IPS-15b (cell line): Measurements from ENCODE around the gene NTRK3.

ENCODE experiments used
- H3K27me3 ChIP-seq: one replicate; pipeline ENCODE4 v1.6.1; 2013; ENCODE audit warnings: low read length; ENCODE audit not compliant: control insufficient read depth, insufficient read depth
- H3K36me3 ChIP-seq: one replicate; pipeline ENCODE4 v1.6.1; 2013; ENCODE audit warnings: low read length; ENCODE audit not compliant: control insufficient read depth, insufficient read depth
- H3K4me1 ChIP-seq: one replicate; pipeline ENCODE4 v1.6.1; 2013; ENCODE audit warnings: mild to moderate bottlenecking, low read length; ENCODE audit not compliant: control insufficient read depth, insufficient read depth
- H3K4me3 ChIP-seq: one replicate; pipeline ENCODE4 v1.5.1; 2013; ENCODE audit warnings: low read depth, low read length
- H3K9ac ChIP-seq: one replicate; pipeline ENCODE4 v1.6.1; 2013; ENCODE audit warnings: low read depth, mild to moderate bottlenecking, low read length
- H3K9me3 ChIP-seq: one replicate; pipeline ENCODE4 v1.6.1; 2013; ENCODE audit warnings: mild to moderate bottlenecking, low read length; ENCODE audit not compliant: control insufficient read depth, insufficient read depth

The NTRK3 gene

DNA sequence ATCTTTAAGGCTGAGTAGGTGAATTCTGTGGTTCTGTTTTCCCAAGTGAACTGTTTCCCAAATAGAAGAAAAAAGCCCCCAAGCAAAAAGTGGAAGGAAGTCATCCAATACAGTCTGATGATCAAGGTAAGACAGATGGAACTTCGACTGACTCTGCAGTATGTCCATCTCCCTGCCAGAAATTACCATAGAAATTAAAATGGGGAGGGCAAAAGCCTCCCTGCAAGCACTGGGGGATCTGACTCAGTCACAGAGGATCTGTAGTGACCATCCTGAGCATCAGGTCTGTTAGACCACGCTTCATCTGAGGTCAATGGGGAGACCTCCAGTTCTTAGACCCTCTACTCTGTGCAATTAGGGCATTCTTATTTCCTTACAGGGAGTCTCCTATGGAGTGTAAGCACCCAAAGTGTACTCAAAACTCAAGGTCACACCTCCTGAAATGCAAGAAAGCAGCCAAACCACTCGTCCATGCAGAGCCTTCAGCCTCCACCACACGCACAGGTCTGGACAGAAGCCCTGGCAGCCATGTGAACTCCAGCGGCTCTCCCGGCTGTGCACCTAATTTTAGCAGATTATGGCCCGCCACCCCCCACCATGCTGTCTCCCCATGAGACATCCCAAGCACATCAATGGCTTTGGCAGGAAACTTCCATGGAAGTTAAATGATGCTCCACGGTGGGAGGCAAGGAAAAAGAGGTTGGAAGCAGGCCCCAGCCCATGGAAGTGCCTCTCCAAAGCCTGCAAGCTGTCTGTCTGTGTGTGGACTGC, 348.7 kb downstream of the NTRK3 start:
- H3K36me3 ChIP-seq: no peaks in the 10 kb centered on the region
- H3K9me3 ChIP-seq: no peaks in the 10 kb centered on the region
- H3K27me3 ChIP-seq: no peaks in the 10 kb centered on the region
- no peak overlapping the region for H3K4me3 ChIP-seq
- no peak overlapping the region for H3K9ac ChIP-seq
- H3K4me1 ChIP-seq: no peaks in the 10 kb centered on the region

DNA sequence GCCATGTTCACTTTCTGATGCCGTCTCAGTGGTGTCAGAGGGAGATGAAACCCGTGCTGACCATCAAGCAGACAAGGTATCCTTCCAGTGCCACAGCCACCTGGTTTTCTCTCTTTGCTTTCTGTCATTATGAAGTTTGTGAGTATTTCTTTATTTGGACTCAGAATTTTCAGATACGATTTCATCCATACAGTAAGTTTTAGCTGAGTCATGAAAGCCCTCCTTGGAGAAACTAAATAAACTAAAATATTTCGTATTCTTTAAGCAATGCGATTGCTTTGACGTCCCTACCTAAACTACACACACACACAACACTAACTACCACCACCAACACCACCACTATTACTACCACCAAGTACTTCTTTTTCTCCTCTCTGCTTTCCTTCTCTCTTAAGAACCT, 350.1 kb downstream of the NTRK3 start:
- Histone ChIP-seq H3K9ac (no peak overlapping the region), H3K9me3 (no peaks in the 10 kb centered on the region), H3K36me3 (no peaks in the 10 kb centered on the region), H3K27me3 (no peaks in the 10 kb centered on the region), H3K4me3 (no peak overlapping the region), H3K4me1 (no peaks in the 10 kb centered on the region)

DNA sequence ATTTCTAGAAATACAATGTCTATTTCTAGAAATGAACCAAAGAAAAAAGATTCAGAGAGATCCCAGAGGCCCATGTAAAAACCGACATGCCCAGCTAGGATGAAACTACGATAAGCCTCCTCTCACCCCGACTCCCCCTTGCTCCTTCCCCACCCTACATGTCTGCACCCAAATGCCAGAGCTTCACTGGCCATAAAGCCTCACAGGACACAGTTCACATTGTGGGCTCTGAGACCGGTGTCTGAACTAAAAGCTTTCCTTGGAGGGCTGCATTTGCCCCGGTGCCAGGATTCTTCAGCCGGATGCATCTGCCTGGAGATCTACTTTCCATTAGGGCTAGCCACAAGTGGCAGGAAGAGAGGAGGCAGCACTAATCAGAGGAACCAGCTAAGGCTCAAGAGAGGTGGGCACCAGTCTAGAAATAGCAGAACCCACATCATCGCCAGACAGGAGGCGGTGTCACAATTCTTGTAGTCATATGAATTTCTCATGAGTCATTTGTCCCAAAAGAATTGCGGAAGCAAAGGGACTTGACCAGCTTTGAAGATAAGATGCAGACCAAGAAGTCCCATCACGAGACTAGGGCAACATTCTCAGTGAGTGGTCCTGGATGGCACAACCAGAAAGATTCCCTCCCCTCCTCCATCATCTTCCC, 353.6 kb downstream of the NTRK3 start:
- H3K27me3 ChIP-seq: no peaks in the 10 kb centered on the region
- no peaks in the 10 kb centered on the region for H3K4me1 ChIP-seq
- no peaks in the 10 kb centered on the region for H3K9me3 ChIP-seq
- H3K9ac ChIP-seq: no peak overlapping the region
- H3K36me3 ChIP-seq: no peaks in the 10 kb centered on the region
- H3K4me3 ChIP-seq: no peak overlapping the region

DNA sequence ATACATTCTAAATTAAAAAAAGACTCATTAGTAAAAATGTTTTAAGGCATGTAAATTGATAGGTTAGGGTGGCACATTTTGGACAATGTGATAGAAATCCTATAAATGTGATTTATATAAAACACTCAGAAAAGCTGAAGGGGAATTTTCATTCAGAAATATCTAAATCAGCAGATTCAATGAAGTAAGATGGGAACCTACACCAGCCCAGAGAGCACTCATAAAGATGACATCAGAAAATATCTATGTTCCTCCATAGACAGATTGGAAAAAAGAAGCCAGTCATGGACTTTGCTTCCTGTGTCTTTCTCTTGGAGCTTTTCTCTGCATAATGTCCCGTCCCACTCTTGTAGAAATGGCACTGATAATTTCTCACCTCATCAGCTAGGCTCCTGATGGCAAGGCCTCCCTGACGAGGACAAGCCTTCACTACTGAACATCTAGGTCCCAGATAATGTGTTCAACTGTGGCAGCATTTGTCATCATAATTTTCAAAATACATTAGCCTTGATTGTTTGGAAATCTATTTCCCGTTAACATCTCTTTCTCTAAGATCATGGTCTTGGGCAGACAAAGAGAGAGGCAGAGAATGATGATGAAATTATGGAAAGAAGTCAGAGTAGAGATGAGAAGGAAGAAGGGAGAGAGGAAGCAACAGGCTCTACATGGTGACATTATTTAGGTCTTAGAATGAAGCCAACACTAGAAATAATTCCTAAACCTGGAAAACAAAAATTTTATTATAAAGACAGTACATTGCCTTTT, 354.4 kb downstream of the NTRK3 start:
- H3K9me3 ChIP-seq: no peaks in the 10 kb centered on the region
- H3K4me3 ChIP-seq: no peak overlapping the region
- H3K9ac ChIP-seq: no peak overlapping the region
- H3K27me3 ChIP-seq: no peaks in the 10 kb centered on the region
- H3K36me3 ChIP-seq: no peaks in the 10 kb centered on the region
- no peaks in the 10 kb centered on the region for H3K4me1 ChIP-seq

DNA sequence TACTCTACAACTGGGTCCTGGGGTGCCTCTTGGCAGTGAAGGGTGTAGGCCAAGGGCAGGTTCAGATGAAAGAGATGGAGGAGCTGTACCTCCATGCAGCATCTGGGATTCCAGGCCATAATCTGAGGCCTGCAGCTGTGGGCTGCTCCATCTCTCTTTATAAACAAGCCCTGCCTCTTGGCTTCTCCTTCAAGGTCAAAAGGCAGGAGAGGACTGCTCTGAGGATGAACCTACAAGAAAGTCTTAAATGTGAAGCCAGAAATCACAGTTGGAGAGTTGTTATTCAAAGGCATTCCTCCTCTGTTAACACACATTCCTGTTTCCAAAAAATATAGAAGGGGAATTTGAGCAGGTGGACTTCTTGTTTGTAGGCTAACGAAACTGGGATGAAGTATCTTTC, 355.5 kb downstream of the NTRK3 start:
- no peak overlapping the region for H3K4me3 ChIP-seq
- no peaks in the 10 kb centered on the region for H3K4me1 ChIP-seq
- H3K9me3 ChIP-seq: no peaks in the 10 kb centered on the region
- H3K36me3 ChIP-seq: no peaks in the 10 kb centered on the region
- no peaks in the 10 kb centered on the region for H3K27me3 ChIP-seq
- H3K9ac ChIP-seq: no peak overlapping the region

DNA sequence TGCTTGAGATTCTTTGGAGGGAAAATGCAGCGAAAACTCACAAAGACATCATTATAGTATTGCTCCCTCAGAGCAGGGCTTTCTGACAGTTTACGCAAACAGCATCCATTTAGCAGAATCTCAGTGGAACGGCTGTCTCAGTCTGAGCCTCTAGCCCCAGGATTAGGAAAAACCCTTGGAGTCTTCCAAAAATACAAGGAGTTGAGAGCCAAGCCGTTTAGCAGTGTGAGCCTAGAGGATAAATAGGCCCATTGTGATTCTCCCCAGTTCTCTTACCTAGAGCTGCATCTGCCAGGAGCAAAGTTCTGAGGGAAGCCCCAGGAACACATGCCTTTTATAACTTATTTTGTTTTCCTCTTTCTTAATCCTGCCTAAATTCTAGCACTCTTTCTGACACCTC, 359.6 kb downstream of the NTRK3 start:
- Histone ChIP-seq H3K4me1 (no peaks in the 10 kb centered on the region), H3K36me3 (no peaks in the 10 kb centered on the region), H3K4me3 (no peak overlapping the region), H3K27me3 (no peaks in the 10 kb centered on the region), H3K9me3 (no peaks in the 10 kb centered on the region), H3K9ac (no peak overlapping the region)

DNA sequence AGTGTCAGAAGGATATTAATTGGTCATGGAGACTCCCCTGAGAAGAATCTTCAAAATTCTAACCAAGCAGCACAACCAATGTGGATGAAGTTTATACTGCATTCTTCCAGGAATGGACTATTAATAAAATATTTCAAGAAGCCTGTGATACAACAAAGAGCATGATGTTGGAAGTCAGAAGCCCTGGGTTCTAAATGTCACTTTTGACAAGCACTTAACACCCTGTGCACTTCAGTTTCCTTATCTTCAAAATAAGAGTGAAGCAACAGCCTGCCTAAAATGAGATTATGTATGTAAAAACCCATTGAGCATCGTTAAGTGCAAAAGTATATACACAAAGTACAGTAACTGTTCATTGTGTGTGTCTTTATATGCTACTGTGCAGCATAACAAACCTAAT, 369.4 kb downstream of the NTRK3 start:
- H3K4me1 ChIP-seq: no peaks in the 10 kb centered on the region
- H3K4me3 ChIP-seq: no peak overlapping the region
- H3K36me3 ChIP-seq: no peaks in the 10 kb centered on the region
- no peaks in the 10 kb centered on the region for H3K27me3 ChIP-seq
- no peak overlapping the region for H3K9ac ChIP-seq
- no peaks in the 10 kb centered on the region for H3K9me3 ChIP-seq

DNA sequence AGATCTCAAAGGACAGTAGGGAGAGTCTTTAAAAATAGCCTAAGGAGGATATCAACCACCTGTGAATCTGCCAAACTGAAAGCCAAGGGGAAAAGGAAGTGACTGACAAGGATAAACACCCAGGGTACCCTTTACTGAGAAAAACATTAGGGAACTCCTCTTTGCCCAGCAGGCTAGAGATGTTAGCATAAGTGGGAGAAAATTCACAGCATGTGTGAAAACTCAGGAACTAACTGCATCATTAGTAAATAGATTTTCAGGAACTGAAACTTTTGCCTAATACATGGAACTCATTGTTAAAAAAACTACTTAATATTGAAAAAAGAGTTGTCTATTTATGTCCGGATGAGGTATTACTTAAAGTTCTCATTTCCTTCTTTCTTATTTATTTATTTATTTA, 375.5 kb downstream of the NTRK3 start:
- no peaks in the 10 kb centered on the region for H3K36me3 ChIP-seq
- H3K4me1 ChIP-seq: no peaks in the 10 kb centered on the region
- no peaks in the 10 kb centered on the region for H3K9me3 ChIP-seq
- no peak overlapping the region for H3K4me3 ChIP-seq
- H3K9ac ChIP-seq: no peak overlapping the region
- H3K27me3 ChIP-seq: no peaks in the 10 kb centered on the region

DNA sequence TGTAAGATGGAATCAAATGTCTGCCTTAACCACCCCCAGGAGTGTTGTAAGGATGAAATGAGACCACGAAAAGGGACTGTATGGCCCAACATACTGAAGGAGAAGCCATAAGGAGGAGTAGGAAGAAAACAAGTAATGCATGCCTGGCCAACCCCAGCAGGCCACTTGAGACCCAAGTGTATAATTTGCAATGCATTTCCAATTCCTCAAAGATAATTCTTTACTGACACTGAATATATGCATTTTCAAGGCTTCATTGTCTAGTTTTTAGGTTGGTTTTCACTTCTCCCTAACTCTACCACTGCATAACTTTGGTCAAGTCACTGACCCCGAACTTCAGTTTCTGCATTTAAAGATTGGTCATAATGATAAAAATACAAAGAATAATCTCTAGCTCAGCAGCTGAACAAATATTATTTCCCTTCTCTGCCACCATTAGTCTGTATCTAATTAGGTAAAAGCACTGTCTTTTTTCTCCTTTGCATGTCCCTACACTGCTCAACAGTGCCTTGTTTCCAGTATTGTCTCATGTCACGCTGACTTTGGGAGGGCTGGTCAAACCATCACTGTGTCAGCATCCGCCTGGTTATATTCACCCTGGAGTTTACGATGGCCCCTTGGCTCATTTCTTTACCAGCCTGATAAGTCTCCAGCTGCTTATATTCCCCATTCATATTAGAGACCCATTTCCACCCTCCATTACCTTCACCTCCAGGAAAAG, 378.6 kb downstream of the NTRK3 start:
- no peaks in the 10 kb centered on the region for H3K4me1 ChIP-seq
- no peaks in the 10 kb centered on the region for H3K9me3 ChIP-seq
- no peaks in the 10 kb centered on the region for H3K27me3 ChIP-seq
- H3K36me3 ChIP-seq: no peaks in the 10 kb centered on the region
- H3K4me3 ChIP-seq: no peak overlapping the region
- no peak overlapping the region for H3K9ac ChIP-seq

DNA sequence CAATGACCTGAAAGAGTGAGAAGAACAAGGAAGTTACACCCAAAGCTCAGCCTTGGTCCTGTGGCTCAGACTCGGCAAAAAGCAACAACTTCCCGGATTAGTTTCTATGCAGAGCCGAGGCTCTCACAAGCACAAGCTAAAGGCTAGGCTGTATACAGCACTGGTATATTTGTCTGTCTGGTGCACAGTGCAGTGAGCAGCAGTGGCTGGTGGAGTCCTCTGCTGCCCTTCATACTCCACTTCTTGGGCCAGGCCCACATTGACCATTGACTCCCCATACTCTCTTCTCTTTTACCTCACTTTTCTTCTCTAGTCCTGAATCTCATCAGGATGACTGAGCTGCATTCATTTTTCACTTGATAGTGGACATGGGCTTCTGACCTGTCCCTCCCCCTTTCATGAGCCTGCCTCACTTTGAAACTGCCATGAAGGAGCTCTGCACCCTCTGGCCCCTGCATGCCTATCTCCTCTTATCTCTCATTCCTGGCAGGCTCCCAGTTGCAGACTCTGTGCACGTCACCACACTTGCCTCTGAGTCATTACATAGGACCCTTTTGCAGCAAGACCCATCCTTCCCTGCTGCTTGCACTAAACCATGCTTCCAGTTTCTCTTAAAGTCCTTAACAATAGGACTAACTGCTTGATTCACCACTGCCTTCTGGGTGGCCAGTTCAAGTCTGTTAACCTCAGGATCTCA, 379.3 kb downstream of the NTRK3 start:
- no peaks in the 10 kb centered on the region for H3K9me3 ChIP-seq
- H3K4me1 ChIP-seq: no peaks in the 10 kb centered on the region
- H3K9ac ChIP-seq: no peak overlapping the region
- no peak overlapping the region for H3K4me3 ChIP-seq
- H3K36me3 ChIP-seq: no peaks in the 10 kb centered on the region
- no peaks in the 10 kb centered on the region for H3K27me3 ChIP-seq
